Heart left ventricle (tissue), 13 donors: ENCODE data around the gene DESI2.

Experiments used
- POLR2A ChIP-seq, 2 donors: fragments of 450-650 bp; IDR thresholded peaks; one replicate each; pipeline ENCODE4 v1.6.1; 2017; ENCODE audit warnings: antibody characterized with exemption in 2 of 2, mild to moderate bottlenecking in 2 of 2, moderate library complexity in 2 of 2
- TF ChIP-seq, protein P1 (sequence below), 12 donors: fragments of 200-600 bp; sonication (generic) in 4 of 12; IDR thresholded peaks; one replicate each; pipeline versions ENCODE4 v1.5.0 to v1.8.0; 2018 to 2022; ENCODE audit warnings: antibody characterized with exemption in 12 of 12, mild to moderate bottlenecking in 5 of 12
- donor health status: ischemic (EF 13 %, LVEDD 7.1; RV severe dilation, severe dysfunction).
- donor health status: DM: no; HTN: yes; CAD: no.
- donor health status: DM: no; HTN: no; CAD: no.
- donor health status: ischemic (EF 25% LVEDD 6.9; RV normal size, moderate dysfunction).
- donor health status: ischemic (EF 25% LVEDD 5.7; RV mildly dilated, moderate dysfunction).
- donor health status: ischemic (EF 35%, LVEDD 5.7; RV mildly dilated, moderate dysfunction).
- donor health status: nonischemic (EF 11% LVEDD 7.7; RV severe dilation, severe dysfunction).
- donor health status: DM: yes; HTN: yes; CAD: no.
- donor health status: PGD.
- donor health status: ischemic (EF 29% LVEDD 5.4; RV normal size, mild dysfunction).
- donor health status: nonischemic (EF 23%, LVEDD 6.1; RV moderate dilation, normal function).

DNA sequence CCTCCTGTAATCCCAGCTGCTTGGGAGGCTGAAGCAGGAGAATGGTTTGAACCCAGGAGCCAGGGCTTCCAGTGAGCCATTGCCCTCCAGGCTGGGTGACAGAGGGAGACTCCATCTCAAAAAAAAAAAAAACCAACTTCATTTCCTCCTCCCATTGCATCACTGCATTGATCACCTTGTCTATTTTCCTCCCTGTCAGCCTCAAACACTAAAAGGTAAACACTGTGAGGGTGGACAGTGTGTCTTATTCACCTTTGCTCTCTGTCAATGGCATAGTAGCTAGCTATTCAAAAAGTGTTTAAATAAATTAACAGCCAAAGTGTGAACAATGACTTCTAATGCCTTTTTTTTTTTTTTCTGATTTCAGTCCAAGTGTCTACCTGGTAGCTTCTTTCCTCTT is 13.4 kb upstream of the DESI2 start:
- TF ChIP-seq, protein P1, sequence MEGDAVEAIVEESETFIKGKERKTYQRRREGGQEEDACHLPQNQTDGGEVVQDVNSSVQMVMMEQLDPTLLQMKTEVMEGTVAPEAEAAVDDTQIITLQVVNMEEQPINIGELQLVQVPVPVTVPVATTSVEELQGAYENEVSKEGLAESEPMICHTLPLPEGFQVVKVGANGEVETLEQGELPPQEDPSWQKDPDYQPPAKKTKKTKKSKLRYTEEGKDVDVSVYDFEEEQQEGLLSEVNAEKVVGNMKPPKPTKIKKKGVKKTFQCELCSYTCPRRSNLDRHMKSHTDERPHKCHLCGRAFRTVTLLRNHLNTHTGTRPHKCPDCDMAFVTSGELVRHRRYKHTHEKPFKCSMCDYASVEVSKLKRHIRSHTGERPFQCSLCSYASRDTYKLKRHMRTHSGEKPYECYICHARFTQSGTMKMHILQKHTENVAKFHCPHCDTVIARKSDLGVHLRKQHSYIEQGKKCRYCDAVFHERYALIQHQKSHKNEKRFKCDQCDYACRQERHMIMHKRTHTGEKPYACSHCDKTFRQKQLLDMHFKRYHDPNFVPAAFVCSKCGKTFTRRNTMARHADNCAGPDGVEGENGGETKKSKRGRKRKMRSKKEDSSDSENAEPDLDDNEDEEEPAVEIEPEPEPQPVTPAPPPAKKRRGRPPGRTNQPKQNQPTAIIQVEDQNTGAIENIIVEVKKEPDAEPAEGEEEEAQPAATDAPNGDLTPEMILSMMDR (IDR thresholded peaks at IDR 0.05) = no peak
- no peak for TF ChIP-seq POLR2A (IDR thresholded peaks at IDR 0.05)
